KMS-11 (cell line): ENCODE measurements around the gene EFNB3.

Experiments used
- H2AFZ ChIP-seq: fragments of 200-600 bp; sonication (generic); 2 replicates; pipeline ENCODE4 v1.6.1; 2016; ENCODE audit warnings: antibody characterized with exemption, mixed run types, low read depth
- H3K27ac ChIP-seq: fragments of 200-600 bp; sonication (generic); 2 replicates; pipeline ENCODE4 v1.6.1; 2016; ENCODE audit warnings: mild to moderate bottlenecking, mixed run types
- H3K27me3 ChIP-seq: fragments of 200-600 bp; sonication (generic); 2 replicates; pipeline ENCODE4 v1.6.1; 2017; ENCODE audit warnings: mild to moderate bottlenecking, low read depth, mixed run types, moderate library complexity; ENCODE audit not compliant: insufficient read depth
- H3K36me3 ChIP-seq: fragments of 200-600 bp; sonication (generic); 2 replicates; pipeline ENCODE4 v1.6.1; 2017; ENCODE audit warnings: mild to moderate bottlenecking, mixed run types; ENCODE audit not compliant: insufficient read depth
- H3K4me1 ChIP-seq: fragments of 200-600 bp; sonication (generic); 2 replicates; pipeline ENCODE4 v1.6.1; 2016; ENCODE audit warnings: mild to moderate bottlenecking, low read depth, mixed run types; ENCODE audit not compliant: poor library complexity, severe bottlenecking
- H3K4me2 ChIP-seq: fragments of 200-600 bp; sonication (generic); 2 replicates; pipeline ENCODE4 v1.7.0; 2016; ENCODE audit warnings: mild to moderate bottlenecking, mixed run types
- H3K4me3 ChIP-seq: fragments of 200-600 bp; sonication (generic); IDR thresholded peaks from 2 replicates; pipeline ENCODE4 v1.6.1; 2017; ENCODE audit warnings: low read depth, low read length, mixed read lengths; ENCODE audit not compliant: insufficient read depth
- H3K79me2 ChIP-seq: fragments of 200-600 bp; sonication (generic); 2 replicates; pipeline ENCODE4 v1.6.1; 2016; ENCODE audit warnings: low read depth, mixed run types; ENCODE audit not compliant: insufficient read depth
- H3K9ac ChIP-seq: fragments of 200-600 bp; sonication (generic); 2 replicates; pipeline ENCODE4 v1.6.1; 2016; ENCODE audit warnings: mild to moderate bottlenecking, mixed run types
- H4K20me1 ChIP-seq: fragments of 200-600 bp; sonication (generic); 2 replicates; pipeline ENCODE4 v1.6.1; 2016; ENCODE audit warnings: mild to moderate bottlenecking, mixed run types; ENCODE audit not compliant: insufficient read depth
- TF ChIP-seq, protein P1 (sequence below): fragments of 200-600 bp; sonication (generic); conservative IDR thresholded peaks from 2 replicates; pipeline ENCODE4 v1.6.1; 2017; ENCODE audit warnings: low read depth, mild to moderate bottlenecking, antibody characterized with exemption, low read length, moderate library complexity, mixed read lengths

Gene EFNB3

DNA sequence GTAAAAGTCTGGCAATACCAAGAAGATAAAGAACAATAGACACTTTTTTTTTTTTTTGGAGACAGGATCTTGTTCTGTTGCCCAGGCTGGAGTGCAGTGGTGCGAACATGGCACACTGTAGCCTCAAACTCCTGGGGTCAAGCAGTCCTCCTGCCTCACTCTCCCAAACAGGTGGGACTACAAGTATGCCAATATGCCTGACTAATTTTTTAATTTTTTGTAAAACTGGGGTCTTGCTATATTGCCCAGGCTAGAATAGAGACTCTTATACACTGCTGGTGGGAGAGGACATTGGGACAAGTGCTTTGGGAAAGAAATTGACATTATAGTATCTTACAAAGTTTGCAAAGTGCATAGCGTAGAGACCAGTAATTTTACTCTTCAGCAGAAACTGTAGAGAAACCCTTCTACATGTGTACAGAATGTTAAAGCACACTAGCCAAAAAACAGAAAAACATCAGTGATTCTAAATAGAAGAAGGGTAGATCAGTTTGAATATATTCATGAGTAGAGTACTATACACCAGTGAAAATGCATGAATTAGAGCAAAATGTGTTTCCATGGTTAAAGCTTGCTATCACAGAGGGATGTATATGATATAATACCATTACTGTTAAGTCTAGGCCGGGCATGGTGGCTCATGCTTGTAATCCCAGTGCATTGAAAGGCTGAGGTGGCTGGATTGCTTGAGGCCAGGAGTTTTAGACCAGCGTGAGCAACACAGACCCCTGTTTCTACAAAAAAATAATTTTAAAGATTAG, 7.0 kb upstream of the EFNB3 start:
- Histone ChIP-seq H3K4me1 (no peaks in the 10 kb centered on the region), H3K27me3 (no peaks in the 10 kb centered on the region), H2AFZ (no peak overlapping the region), H3K9ac (no peak overlapping the region), H3K79me2 (no peaks in the 10 kb centered on the region), H3K4me3 (no peak overlapping the region), H3K4me2 (no peak overlapping the region), H4K20me1 (no peaks in the 10 kb centered on the region), H3K36me3 (no peaks in the 10 kb centered on the region), H3K27ac (no peak overlapping the region)
- TF ChIP-seq, protein P1, sequence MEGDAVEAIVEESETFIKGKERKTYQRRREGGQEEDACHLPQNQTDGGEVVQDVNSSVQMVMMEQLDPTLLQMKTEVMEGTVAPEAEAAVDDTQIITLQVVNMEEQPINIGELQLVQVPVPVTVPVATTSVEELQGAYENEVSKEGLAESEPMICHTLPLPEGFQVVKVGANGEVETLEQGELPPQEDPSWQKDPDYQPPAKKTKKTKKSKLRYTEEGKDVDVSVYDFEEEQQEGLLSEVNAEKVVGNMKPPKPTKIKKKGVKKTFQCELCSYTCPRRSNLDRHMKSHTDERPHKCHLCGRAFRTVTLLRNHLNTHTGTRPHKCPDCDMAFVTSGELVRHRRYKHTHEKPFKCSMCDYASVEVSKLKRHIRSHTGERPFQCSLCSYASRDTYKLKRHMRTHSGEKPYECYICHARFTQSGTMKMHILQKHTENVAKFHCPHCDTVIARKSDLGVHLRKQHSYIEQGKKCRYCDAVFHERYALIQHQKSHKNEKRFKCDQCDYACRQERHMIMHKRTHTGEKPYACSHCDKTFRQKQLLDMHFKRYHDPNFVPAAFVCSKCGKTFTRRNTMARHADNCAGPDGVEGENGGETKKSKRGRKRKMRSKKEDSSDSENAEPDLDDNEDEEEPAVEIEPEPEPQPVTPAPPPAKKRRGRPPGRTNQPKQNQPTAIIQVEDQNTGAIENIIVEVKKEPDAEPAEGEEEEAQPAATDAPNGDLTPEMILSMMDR: no peak

DNA sequence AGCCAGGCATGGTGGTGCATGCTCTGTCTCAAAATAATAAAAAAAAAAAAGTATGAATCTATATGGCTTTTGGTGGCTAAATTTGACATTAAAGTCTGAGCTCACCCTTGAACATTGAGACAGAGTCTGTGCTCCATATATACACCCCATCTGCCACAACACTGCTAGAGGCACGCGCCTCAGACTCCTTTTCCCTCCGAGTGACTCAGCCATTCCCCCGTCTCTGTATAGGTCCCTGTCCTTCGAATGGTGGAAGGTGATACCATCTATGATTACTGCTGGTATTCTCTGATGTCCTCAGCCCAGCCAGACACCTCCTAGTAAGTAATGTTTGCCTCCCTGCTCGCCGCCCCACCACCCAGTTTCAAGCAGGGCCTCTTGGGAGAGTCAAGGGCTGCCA, 4.5 kb upstream of the EFNB3 start:
- Histone ChIP-seq H3K27ac (no peak overlapping the region), H2AFZ (no peak overlapping the region), H3K4me2 (no peak overlapping the region), H3K79me2 (no peaks in the 10 kb centered on the region), H3K4me1 (no peaks in the 10 kb centered on the region), H3K9ac (no peak overlapping the region), H3K36me3 (no peaks in the 10 kb centered on the region), H3K27me3 (no peaks in the 10 kb centered on the region), H4K20me1 (no peaks in the 10 kb centered on the region), H3K4me3 (no peak overlapping the region)
- TF ChIP-seq, protein P1: no peak

DNA sequence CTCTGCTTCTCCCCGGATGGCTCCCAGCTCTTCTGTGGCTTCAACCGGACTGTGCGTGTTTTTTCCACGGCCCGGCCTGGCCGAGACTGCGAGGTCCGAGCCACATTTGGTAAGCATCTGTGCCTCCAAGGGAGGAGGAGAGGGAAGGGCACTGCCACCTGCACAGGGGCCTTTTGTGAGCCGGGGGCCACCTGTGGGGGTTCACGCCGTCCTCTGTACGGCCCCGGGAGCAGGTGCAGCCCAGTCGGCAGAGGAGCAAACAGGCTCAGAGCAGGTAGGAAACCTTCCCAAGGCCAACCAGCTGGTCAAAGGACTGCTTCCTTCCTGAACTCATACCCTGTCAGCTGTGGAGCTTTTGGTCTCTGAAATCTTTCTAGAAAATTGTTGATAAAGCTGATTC, 3.3 kb upstream of the EFNB3 start:
- TF ChIP-seq, protein P1: no peak
- no peak overlapping the region for H3K4me3 ChIP-seq
- no peak overlapping the region for H2AFZ ChIP-seq
- no peak overlapping the region for H3K9ac ChIP-seq
- H3K79me2 ChIP-seq: no peaks in the 10 kb centered on the region
- H3K4me1 ChIP-seq: no peaks in the 10 kb centered on the region
- H3K27ac ChIP-seq: no peak overlapping the region
- no peaks in the 10 kb centered on the region for H4K20me1 ChIP-seq
- H3K36me3 ChIP-seq: no peaks in the 10 kb centered on the region
- H3K27me3 ChIP-seq: no peaks in the 10 kb centered on the region
- no peak overlapping the region for H3K4me2 ChIP-seq

DNA sequence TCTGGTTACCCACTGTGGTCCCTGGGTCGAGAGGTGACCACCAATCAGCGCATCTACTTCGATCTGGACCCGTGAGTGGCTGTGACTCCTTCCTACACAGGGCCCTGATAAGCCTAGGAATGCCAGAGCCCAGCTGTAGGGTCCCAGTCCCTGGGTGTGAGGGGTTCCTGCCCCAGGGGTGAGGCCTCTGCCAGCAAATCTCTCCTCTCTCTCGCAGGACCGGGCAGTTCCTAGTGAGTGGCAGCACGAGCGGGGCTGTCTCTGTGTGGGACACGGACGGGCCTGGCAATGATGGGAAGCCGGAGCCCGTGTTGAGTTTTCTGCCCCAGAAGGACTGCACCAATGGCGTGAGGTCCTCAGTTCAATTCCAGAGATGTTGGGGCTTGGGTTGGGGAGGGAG, 2.2 kb upstream of the EFNB3 start:
- Histone ChIP-seq H3K79me2 (no peaks in the 10 kb centered on the region), H3K4me1 (no peaks in the 10 kb centered on the region), H3K36me3 (no peaks in the 10 kb centered on the region), H3K4me3 (no peak overlapping the region), H4K20me1 (no peaks in the 10 kb centered on the region), H3K9ac (no peak overlapping the region), H3K27ac (no peak overlapping the region), H3K4me2 (no peak overlapping the region), H2AFZ (no peak overlapping the region), H3K27me3 (no peaks in the 10 kb centered on the region)
- TF ChIP-seq, protein P1: no peak
